Neural cell (in vitro differentiated cells): Measurements from ENCODE around the gene MOCS2. TPM values are rescaled to one million over a fixed set of nuclear protein-coding genes. Genes with fewer than 3 reads are reported as not detected.

Source experiments
- H2AFZ ChIP-seq: fragments of 200-600, 300-800 bp; sonication (generic), shearing (Covaris generic); 2 replicates; pipeline ENCODE4 v1.6.0; 2014; ENCODE audit warnings: low read depth, mild to moderate bottlenecking, antibody characterized with exemption, low read length, moderate library complexity
- H3F3A ChIP-seq: fragments of 200-600 bp; shearing (Covaris generic); 2 replicates; pipeline ENCODE4 v1.6.1; 2016; ENCODE audit warnings: mild to moderate bottlenecking, moderate library complexity, mixed read lengths, antibody characterized with exemption, low read length; ENCODE audit not compliant: insufficient read depth, poor library complexity, severe bottlenecking
- H3K27ac ChIP-seq: fragments of 200-600, 300-800 bp; sonication (generic), shearing (Covaris generic); 2 replicates; pipeline ENCODE4 v1.5.1; 2014; ENCODE audit warnings: mild to moderate bottlenecking, low read length, moderate library complexity
- H3K27me3 ChIP-seq: fragments of 300-800, 200-600 bp; sonication (generic), shearing (Covaris generic); 2 replicates; pipeline ENCODE4 v1.6.0; 2014; ENCODE audit warnings: mild to moderate bottlenecking, low read depth, low read length, moderate library complexity; ENCODE audit not compliant: insufficient read depth
- H3K36me3 ChIP-seq: fragments of 300-800, 200-600 bp; sonication (generic), shearing (Covaris generic); 2 replicates; pipeline ENCODE4 v1.5.1; 2014; ENCODE audit warnings: mild to moderate bottlenecking, antibody characterized with exemption, low read length, moderate library complexity; ENCODE audit not compliant: insufficient read depth
- H3K4me2 ChIP-seq: fragments of 300-800, 200-600 bp; sonication (generic), shearing (Covaris generic); 2 replicates; pipeline ENCODE4 v1.6.0; 2014; ENCODE audit warnings: mild to moderate bottlenecking, low read length
- H3K4me3 ChIP-seq: fragments of 300-800, 200-600 bp; sonication (generic), shearing (Covaris generic); 2 replicates; pipeline ENCODE4 v1.5.1; 2014; ENCODE audit warnings: mild to moderate bottlenecking, low read length, moderate library complexity
- H3K79me2 ChIP-seq: fragments of 200-600 bp; shearing (Covaris generic); replicated peaks from 2 replicates; pipeline ENCODE4 v1.6.0; 2014; ENCODE audit warnings: mild to moderate bottlenecking, low read length, moderate library complexity; ENCODE audit not compliant: insufficient read depth
- H3K9ac ChIP-seq: fragments of 300-800, 200-600 bp; sonication (generic), shearing (Covaris generic); 2 replicates; pipeline ENCODE4 v1.6.1; 2016; ENCODE audit warnings: mild to moderate bottlenecking, low read length, mixed read lengths
- H3K9me2 ChIP-seq: fragments of 200-600 bp; shearing (Covaris generic); 2 replicates; pipeline ENCODE4 v1.6.1; 2016; ENCODE audit warnings: mild to moderate bottlenecking, low read length, mixed read lengths; ENCODE audit not compliant: insufficient read depth
- H3K9me3 ChIP-seq: fragments of 200-600, 300-800 bp; sonication (generic), shearing (Covaris generic); 2 replicates; pipeline ENCODE4 v1.6.1; 2016; ENCODE audit warnings: mild to moderate bottlenecking, mixed run types, low read length, moderate library complexity, mixed read lengths
- H4K20me1 ChIP-seq: fragments of 200-600 bp; shearing (Covaris generic); 2 replicates; pipeline ENCODE4 v1.6.1; 2016; ENCODE audit warnings: mild to moderate bottlenecking, mixed run types; ENCODE audit not compliant: insufficient read depth
- EP300 ChIP-seq: fragments of 450-650 bp; conservative IDR thresholded peaks from 2 replicates; pipeline ENCODE4 v1.6.1; 2014; ENCODE audit warnings: antibody characterized with exemption, mild to moderate bottlenecking, moderate library complexity; ENCODE audit not compliant: poor library complexity, severe bottlenecking
- EZH2 ChIP-seq: fragments of 200-600, 300-800 bp; shearing (Covaris generic), sonication (generic); IDR thresholded peaks from 2 replicates; pipeline ENCODE4 v1.6.1; 2014; ENCODE audit warnings: antibody characterized with exemption, low read length, borderline replicate concordance, mild to moderate bottlenecking; ENCODE audit not compliant: insufficient read depth, poor library complexity, severe bottlenecking
- MXI1 ChIP-seq: fragments of 450-650 bp; conservative IDR thresholded peaks from 2 replicates; pipeline ENCODE4 v1.6.1; 2014; ENCODE audit warnings: antibody characterized with exemption, mild to moderate bottlenecking; ENCODE audit not compliant: poor library complexity, severe bottlenecking
- POLR2AphosphoS5 ChIP-seq: IDR thresholded peaks from 2 replicates; pipeline ENCODE4 v1.6.1; 2012
- RAD21 ChIP-seq: fragments of 450-650 bp; conservative IDR thresholded peaks from 2 replicates; pipeline ENCODE4 v1.6.1; 2014; ENCODE audit warnings: antibody characterized with exemption, mild to moderate bottlenecking, moderate library complexity
- SMC3 ChIP-seq: fragments of 450-650 bp; conservative IDR thresholded peaks from 2 replicates; pipeline ENCODE4 v1.6.1; 2014; ENCODE audit warnings: antibody characterized with exemption, mild to moderate bottlenecking, moderate library complexity; ENCODE audit not compliant: poor library complexity
- TAF1 ChIP-seq: IDR thresholded peaks from 2 replicates; pipeline ENCODE4 v1.6.1; 2012; ENCODE audit warnings: low read depth
- polyA plus RNA-seq: library from polyadenylated mRNA; depleted of rRNA; stranded (reverse); fragments of >200 nt; gene quantifications from 2 replicates; pipeline ENCODE4 v1.2.3, GENCODE V29; 2014
- TF ChIP-seq, protein P1 (sequence below): IDR thresholded peaks from 2 replicates; pipeline ENCODE4 v1.6.1; 2012; ENCODE audit warnings: borderline replicate concordance
- TF ChIP-seq, protein P2 (sequence below): fragments of 450-650 bp; IDR thresholded peaks from 2 replicates; pipeline ENCODE4 v1.5.1; 2014; ENCODE audit warnings: antibody characterized with exemption, mild to moderate bottlenecking, moderate library complexity; ENCODE audit not compliant: poor library complexity, severe bottlenecking

MOCS2 gene
- polyA plus RNA-seq, 1 donor from 2014 or later = 71.0 TPM

DNA sequence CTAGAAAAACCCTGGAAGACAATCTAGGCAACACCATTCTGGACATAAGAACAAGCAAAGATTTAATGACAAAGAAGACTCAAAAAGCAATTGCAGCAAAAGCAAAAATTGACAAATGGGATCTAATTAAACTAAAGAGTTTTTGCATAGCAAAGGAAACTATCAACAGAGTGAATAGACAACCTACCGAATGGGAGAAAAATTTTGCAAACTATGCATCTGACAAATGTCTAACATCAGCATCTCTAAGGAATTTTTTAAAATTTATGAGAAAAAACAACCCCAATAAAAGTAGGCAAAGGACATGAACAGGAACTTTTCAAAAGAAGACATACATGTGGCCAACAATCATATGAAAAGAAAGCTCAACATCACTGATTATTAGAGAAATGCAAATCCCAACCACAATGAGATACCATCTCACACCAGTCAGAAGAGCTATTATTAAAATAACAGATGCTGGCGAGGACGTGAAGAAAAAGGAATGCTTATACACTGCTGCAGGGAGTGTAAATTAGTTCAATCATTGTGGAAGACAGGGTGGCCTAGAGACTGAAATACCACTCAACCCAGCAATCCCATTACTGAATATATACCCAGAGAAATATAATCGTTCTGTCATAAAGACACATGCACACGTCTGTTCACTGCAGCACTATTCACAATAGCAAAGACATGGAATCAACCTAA lies 3.8 kb downstream of the MOCS2 start:
- Histone ChIP-seq H3K9ac (no peak overlapping the region), H3K9me2 (no peaks in the 10 kb centered on the region)
- no peak for TF ChIP-seq EZH2
- TF ChIP-seq, protein P1, sequence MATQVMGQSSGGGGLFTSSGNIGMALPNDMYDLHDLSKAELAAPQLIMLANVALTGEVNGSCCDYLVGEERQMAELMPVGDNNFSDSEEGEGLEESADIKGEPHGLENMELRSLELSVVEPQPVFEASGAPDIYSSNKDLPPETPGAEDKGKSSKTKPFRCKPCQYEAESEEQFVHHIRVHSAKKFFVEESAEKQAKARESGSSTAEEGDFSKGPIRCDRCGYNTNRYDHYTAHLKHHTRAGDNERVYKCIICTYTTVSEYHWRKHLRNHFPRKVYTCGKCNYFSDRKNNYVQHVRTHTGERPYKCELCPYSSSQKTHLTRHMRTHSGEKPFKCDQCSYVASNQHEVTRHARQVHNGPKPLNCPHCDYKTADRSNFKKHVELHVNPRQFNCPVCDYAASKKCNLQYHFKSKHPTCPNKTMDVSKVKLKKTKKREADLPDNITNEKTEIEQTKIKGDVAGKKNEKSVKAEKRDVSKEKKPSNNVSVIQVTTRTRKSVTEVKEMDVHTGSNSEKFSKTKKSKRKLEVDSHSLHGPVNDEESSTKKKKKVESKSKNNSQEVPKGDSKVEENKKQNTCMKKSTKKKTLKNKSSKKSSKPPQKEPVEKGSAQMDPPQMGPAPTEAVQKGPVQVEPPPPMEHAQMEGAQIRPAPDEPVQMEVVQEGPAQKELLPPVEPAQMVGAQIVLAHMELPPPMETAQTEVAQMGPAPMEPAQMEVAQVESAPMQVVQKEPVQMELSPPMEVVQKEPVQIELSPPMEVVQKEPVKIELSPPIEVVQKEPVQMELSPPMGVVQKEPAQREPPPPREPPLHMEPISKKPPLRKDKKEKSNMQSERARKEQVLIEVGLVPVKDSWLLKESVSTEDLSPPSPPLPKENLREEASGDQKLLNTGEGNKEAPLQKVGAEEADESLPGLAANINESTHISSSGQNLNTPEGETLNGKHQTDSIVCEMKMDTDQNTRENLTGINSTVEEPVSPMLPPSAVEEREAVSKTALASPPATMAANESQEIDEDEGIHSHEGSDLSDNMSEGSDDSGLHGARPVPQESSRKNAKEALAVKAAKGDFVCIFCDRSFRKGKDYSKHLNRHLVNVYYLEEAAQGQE = no peak

DNA sequence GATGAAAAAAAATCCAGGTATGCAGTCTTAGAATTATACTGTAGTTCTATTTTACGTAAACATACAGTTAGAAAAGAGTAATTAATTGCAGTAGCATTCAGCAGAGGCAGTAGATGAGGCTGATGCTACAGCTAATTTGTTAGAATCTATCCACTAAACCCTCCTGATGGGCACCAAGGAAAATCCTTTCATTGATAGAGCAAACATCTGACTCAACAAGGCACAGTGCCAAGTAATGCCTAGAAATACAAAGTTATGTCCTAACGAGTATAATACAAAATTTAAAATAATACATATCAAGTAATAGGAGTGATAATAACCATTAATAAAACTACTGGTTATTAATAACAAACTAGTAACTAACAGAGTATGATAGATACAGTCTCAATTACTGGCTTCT lies 9.0 kb downstream of the MOCS2 start:
- no peaks in the 10 kb centered on the region for H3K9me3 ChIP-seq
- no peak overlapping the region for H3K4me3 ChIP-seq
- H4K20me1 ChIP-seq = no peaks in the 10 kb centered on the region
- H3K4me2 ChIP-seq = no peak overlapping the region
- no peak overlapping the region for H2AFZ ChIP-seq
- no peaks in the 10 kb centered on the region for H3K9me2 ChIP-seq
- H3K79me2 ChIP-seq = no peaks in the 10 kb centered on the region
- no peaks in the 10 kb centered on the region for H3K27me3 ChIP-seq
- H3K27ac ChIP-seq = no peak overlapping the region
- no peak overlapping the region for H3K9ac ChIP-seq
- peaks cover 4% of the 10 kb centered on the region for H3K36me3 ChIP-seq
- TF ChIP-seq, protein P1 = no peak
- TF ChIP-seq EP300 = no peak
- TF ChIP-seq RAD21 = no peak
- TF ChIP-seq POLR2AphosphoS5 = no peak
- TF ChIP-seq TAF1 = no peak
- no peak for TF ChIP-seq SMC3
- TF ChIP-seq, protein P2, sequence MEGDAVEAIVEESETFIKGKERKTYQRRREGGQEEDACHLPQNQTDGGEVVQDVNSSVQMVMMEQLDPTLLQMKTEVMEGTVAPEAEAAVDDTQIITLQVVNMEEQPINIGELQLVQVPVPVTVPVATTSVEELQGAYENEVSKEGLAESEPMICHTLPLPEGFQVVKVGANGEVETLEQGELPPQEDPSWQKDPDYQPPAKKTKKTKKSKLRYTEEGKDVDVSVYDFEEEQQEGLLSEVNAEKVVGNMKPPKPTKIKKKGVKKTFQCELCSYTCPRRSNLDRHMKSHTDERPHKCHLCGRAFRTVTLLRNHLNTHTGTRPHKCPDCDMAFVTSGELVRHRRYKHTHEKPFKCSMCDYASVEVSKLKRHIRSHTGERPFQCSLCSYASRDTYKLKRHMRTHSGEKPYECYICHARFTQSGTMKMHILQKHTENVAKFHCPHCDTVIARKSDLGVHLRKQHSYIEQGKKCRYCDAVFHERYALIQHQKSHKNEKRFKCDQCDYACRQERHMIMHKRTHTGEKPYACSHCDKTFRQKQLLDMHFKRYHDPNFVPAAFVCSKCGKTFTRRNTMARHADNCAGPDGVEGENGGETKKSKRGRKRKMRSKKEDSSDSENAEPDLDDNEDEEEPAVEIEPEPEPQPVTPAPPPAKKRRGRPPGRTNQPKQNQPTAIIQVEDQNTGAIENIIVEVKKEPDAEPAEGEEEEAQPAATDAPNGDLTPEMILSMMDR = no peak
- TF ChIP-seq MXI1 = no peak
- no peak for TF ChIP-seq EZH2
- no peaks in the 10 kb centered on the region for H3F3A ChIP-seq

More for the DNA sequence above, 3.8 kb downstream of the MOCS2 start:
- no peaks in the 10 kb centered on the region for H4K20me1 ChIP-seq
- H3K4me3 ChIP-seq = no peak overlapping the region
- no peak overlapping the region for H3K27ac ChIP-seq
- H2AFZ ChIP-seq = no peak overlapping the region
- H3K9me3 ChIP-seq = no peaks in the 10 kb centered on the region
- H3F3A ChIP-seq = no peaks in the 10 kb centered on the region
- no peaks in the 10 kb centered on the region for H3K27me3 ChIP-seq
- no peaks in the 10 kb centered on the region for H3K79me2 ChIP-seq
- H3K36me3 ChIP-seq = no peaks in the 10 kb centered on the region
- H3K4me2 ChIP-seq = no peak overlapping the region
